Activated naive CD4-positive, alpha-beta T cell treated with Interleukin-2 at 50 U/mL for 16 hours (primary cell): ENCODE measurements around the gene SEMA4C.
"Not testable (repeated sequence)": the region's sequence is repeated elsewhere in the genome, so short reads cannot be mapped to it uniquely, and the experiment has no call there.

Experiments used
- DNase-seq: peaks from one replicate; pipeline ENCODE4 v3.0.0-alpha.2; 2020

The SEMA4C gene

GRCh38 chr2:96863575-96864342 is 6.1 kb downstream of the SEMA4C start:
- no peak for DNase-seq

GRCh38 chr2:96863056-96863455 is 6.8 kb downstream of the SEMA4C start:
- not testable (repeated sequence) for DNase-seq

GRCh38 chr2:96861074-96861473 is 8.8 kb downstream of the SEMA4C start:
- no peak for DNase-seq

GRCh38 chr2:96860065-96861029 is 9.5 kb downstream of the SEMA4C start:
- DNase-seq: peak; percentile 63

- no peak for DNase-seq
These were observed 10.2 kb downstream of the SEMA4C start for GRCh38 chr2:96859681-96860064.

GRCh38 chr2:96859099-96859649 is 10.7 kb downstream of the SEMA4C start:
- no peak for DNase-seq

- peak; percentile 98 for DNase-seq
These were observed 12.1 kb downstream of the SEMA4C start, which contains the start of gene ANKRD39 for GRCh38 chr2:96857667-96858372. ANKRD39 (minus strand) TSS chr2:96858016; CDS start chr2:96857987, 29 bp downstream.

GRCh38 chr2:96856776-96857666 is 12.9 kb downstream of the SEMA4C start:
- DNase-seq: peak; percentile 43

- DNase-seq: no peak
These were observed 16.6 kb downstream of the SEMA4C start for GRCh38 chr2:96853321-96853720.

- DNase-seq: no peak
These were observed 17.2 kb downstream of the SEMA4C start for GRCh38 chr2:96852667-96853066.

GRCh38 chr2:96848264-96848663 is 21.6 kb downstream of the SEMA4C start:
- no peak for DNase-seq

GRCh38 chr2:96847586-96847985 is 22.3 kb downstream of the SEMA4C start:
- no peak for DNase-seq

- DNase-seq: no peak
These were observed 23.1 kb downstream of the SEMA4C start for GRCh38 chr2:96846825-96847224.

GRCh38 chr2:96844405-96844808 is 25.5 kb downstream of the SEMA4C start:
- no peak for DNase-seq

- no peak for DNase-seq
These were observed 26.2 kb downstream of the SEMA4C start, which contains the start of gene ANKRD23 for GRCh38 chr2:96843538-96844268. ANKRD23 (minus strand) TSS chr2:96844021; CDS start chr2:96843992, 29 bp downstream.

GRCh38 chr2:96842600-96842999 is 27.3 kb downstream of the SEMA4C start:
- DNase-seq: no peak

- no peak for DNase-seq
These were observed 28.0 kb downstream of the SEMA4C start for GRCh38 chr2:96841701-96842495.

- no peak for DNase-seq
These were observed 29.7 kb downstream of the SEMA4C start for GRCh38 chr2:96839875-96840850.
